BJ (cell line): ENCODE results near the gene PAK5. TPM values are rescaled to one million over a fixed set of nuclear protein-coding genes. Genes with fewer than 3 reads are reported as not detected.

Experiments
- CTCF ChIA-PET: fragments of 350-600 bp; formaldehyde crosslinking; extraction: SDS; loops from one replicate; lab custom pipeline; 2021; ENCODE audit warnings: antibody characterized with exemption, inconsistent platforms; lab: Yijun Ruan, JAX
- POLR2A ChIA-PET: fragments of 300-600 bp; sonication (Branson Sonifier 250); formaldehyde crosslinking; extraction: SDS; loops from one replicate; lab custom pipeline; 2021; ENCODE audit warnings: antibody characterized with exemption; lab: Charles Lee
- DNase-seq: peaks from one replicate; pipeline ENCODE4 v3.0.0-alpha.2; 2011; ENCODE audit warnings: low read depth
- H3K27me3 ChIP-seq: 2 replicates; pipeline ENCODE4 v1.6.0; 2011; ENCODE audit warnings: low read length; ENCODE audit not compliant: control insufficient read depth, insufficient read depth
- H3K36me3 ChIP-seq: 2 replicates; pipeline ENCODE4 v1.5.1; 2011; ENCODE audit warnings: low read length; ENCODE audit not compliant: control insufficient read depth, insufficient read depth
- H3K4me3 ChIP-seq: 2 replicates; pipeline ENCODE4 v1.5.1; 2011; ENCODE audit warnings: low read depth, mild to moderate bottlenecking, control low read depth, low read length
- CTCF ChIP-seq: IDR thresholded peaks from 2 replicates; pipeline ENCODE4 v1.5.1; 2011; ENCODE audit warnings: low read depth, mild to moderate bottlenecking, control low read depth, inconsistent platforms, low read length, moderate library complexity; ENCODE audit not compliant: insufficient read depth
- polyA plus RNA-seq: library from polyadenylated mRNA; depleted of rRNA; stranded (reverse); fragments of >200 nt; gene quantifications from 2 replicates; pipeline ENCODE4 v1.2.3, GENCODE V29; 2011

PAK5 gene
- polyA plus RNA-seq, 1 experiment: not detected

- H3K4me3 ChIP-seq: no peak overlapping the region
- no peak for TF ChIP-seq CTCF
- H3K36me3 ChIP-seq: no peaks in the 10 kb centered on the region
- ChIA-PET POLR2A (no interaction called here), CTCF (no interaction called here)
- H3K27me3 ChIP-seq: peaks cover 5% of the 10 kb centered on the region; the same call in 1 of the 2 replicates
- no peak for DNase-seq
Measured at GRCh38 chr20:9574181-9574580, 264.7 kb downstream of the PAK5 start.

GRCh38 chr20:9573335-9574151, 265.3 kb downstream of the PAK5 start:
- Histone ChIP-seq H3K4me3 (no peak overlapping the region), H3K36me3 (no peaks in the 10 kb centered on the region), H3K27me3 (peaks cover 5% of the 10 kb centered on the region; the same call in 1 of the 2 replicates)
- DNase-seq: no peak
- no peak for TF ChIP-seq CTCF
- ChIA-PET CTCF (no interaction called here), POLR2A (no interaction called here)

GRCh38 chr20:9572670-9573069, 266.2 kb downstream of the PAK5 start:
- ChIA-PET CTCF (no interaction called here), POLR2A (no interaction called here)
- no peak overlapping the region for H3K4me3 ChIP-seq
- H3K27me3 ChIP-seq: peaks cover 5% of the 10 kb centered on the region; the same call in 1 of the 2 replicates
- TF ChIP-seq CTCF: no peak
- no peaks in the 10 kb centered on the region for H3K36me3 ChIP-seq
- DNase-seq: no peak

GRCh38 chr20:9571783-9572182, 267.1 kb downstream of the PAK5 start:
- Histone ChIP-seq H3K4me3 (no peak overlapping the region), H3K27me3 (peaks cover 5% of the 10 kb centered on the region; the same call in 1 of the 2 replicates), H3K36me3 (no peaks in the 10 kb centered on the region)
- POLR2A ChIA-PET: interaction anchor here (0.6 kb wide), 1 partner anchor 10 kb away, joined by 9 read pairs; no protein-coding TSS in a partner anchor
- DNase-seq: no peak
- CTCF ChIA-PET: no interaction called here
- no peak for TF ChIP-seq CTCF

- ChIA-PET CTCF (interaction anchor here (0.5 kb wide), 1 partner anchor 621 kb away, joined by 3 read pairs; no protein-coding TSS in a partner anchor), POLR2A (no interaction called here)
- no peak for DNase-seq
- peaks cover 5% of the 10 kb centered on the region; the same call in 1 of the 2 replicates for H3K27me3 ChIP-seq
- H3K4me3 ChIP-seq: no peak overlapping the region
- no peaks in the 10 kb centered on the region for H3K36me3 ChIP-seq
- no peak for TF ChIP-seq CTCF
Measured at GRCh38 chr20:9570612-9571011, 268.3 kb downstream of the PAK5 start.
